GM12878 (cell line): Measurements from ENCODE around the gene CYP46A1. TPM values are rescaled to one million over a fixed set of nuclear protein-coding genes. Genes with fewer than 3 reads are reported as not detected.
A peak's percentile ranks its signal among the peaks of the same experiment; 100 is the strongest.

Experiments used
- ATAC-seq: fragments of 200-7000 bp; cut with Tn5 transposase; 3 replicates; pipeline ENCODE4 v1.9.1; 2020; ENCODE audit warnings: mild to moderate bottlenecking, moderate library complexity
- Bru-seq: library from RNA; stranded (reverse); fragments of 400-500 nt; gene quantifications from one replicate; lab custom pipeline; 2021; lab: Mats Ljungman, UMichigan
- BruChase-seq, 2 experiments: library from RNA; stranded (reverse); fragments of 400-500 nt; gene quantifications; one replicate each; lab custom pipeline; 2021; lab: Mats Ljungman, UMichigan
- BruUV-seq: library from RNA; stranded (reverse); fragments of 400-500 nt; replicated peaks from 2 replicates; lab custom pipeline; 2021; lab: Mats Ljungman, UMichigan
- CTCF ChIA-PET: fragments of 300-600 bp; sonication (Branson Sonifier 250); formaldehyde crosslinking; extraction: SDS; loops from one replicate; lab custom pipeline; 2021; ENCODE audit warnings: inconsistent platforms; lab: Yijun Ruan, JAX
- POLR2A ChIA-PET: fragments of 350-600 bp; formaldehyde crosslinking; extraction: SDS; loops from one replicate; lab custom pipeline; 2021; ENCODE audit warnings: inconsistent platforms; lab: Charles Lee
- RAD21 ChIA-PET: fragments of 300-600 bp; sonication (Branson Sonifier 250); formaldehyde crosslinking; loops from one replicate; lab custom pipeline; 2023; ENCODE audit warnings: antibody characterized with exemption; ENCODE audit not compliant: unreplicated experiment; lab: Charles Lee
- SMC1A ChIA-PET: fragments of 300-600 bp; sonication (Branson Sonifier 250); formaldehyde crosslinking; loops from one replicate; lab custom pipeline; 2023; ENCODE audit not compliant: unreplicated experiment, uncharacterized antibody; lab: Charles Lee
- DNase-seq: peaks from one replicate; pipeline ENCODE4 v3.0.0-alpha.2; 2011; ENCODE audit warnings: low read depth, low spot score
- FAIRE-seq: peaks from 3 replicates; lab custom pipeline; 2011; peaks lifted over from hg19 to GRCh38; lab: Jason Lieb, UNC
- H2AFZ ChIP-seq: 2 replicates; pipeline ENCODE4 v1.6.0; 2011; ENCODE audit warnings: low read depth, low read length, control low read depth; ENCODE audit not compliant: control insufficient read depth
- H3K27ac ChIP-seq: 2 replicates; pipeline ENCODE4 v1.5.1; 2011; ENCODE audit warnings: control low read depth; ENCODE audit not compliant: control insufficient read depth, insufficient read depth
- H3K27me3 ChIP-seq, 2 experiments: replicated peaks in 1 of 2; 2 replicates each; pipeline versions ENCODE4 v1.6.0 to v1.6.1; 2011; ENCODE audit warnings: low read length in 1 of 2; ENCODE audit not compliant: control insufficient read depth in 2 of 2, insufficient read depth in 2 of 2
- H3K36me3 ChIP-seq, 2 experiments: 2 replicates each; pipeline ENCODE4 v1.5.1; 2011; ENCODE audit warnings: low read length in 1 of 2; ENCODE audit not compliant: control insufficient read depth in 2 of 2, insufficient read depth in 2 of 2
- H3K4me1 ChIP-seq: 2 replicates; pipeline ENCODE4 v1.6.1; 2011; ENCODE audit warnings: mild to moderate bottlenecking, low read length, moderate library complexity, mixed read lengths; ENCODE audit not compliant: control insufficient read depth, insufficient read depth
- H3K4me2 ChIP-seq: 2 replicates; pipeline ENCODE4 v1.6.0; 2011; ENCODE audit warnings: control low read depth; ENCODE audit not compliant: control insufficient read depth, insufficient read depth
- H3K4me3 ChIP-seq: fragments of 200-600 bp; sonication (generic); 2 replicates; pipeline ENCODE4 v1.5.1; 2016
- H3K79me2 ChIP-seq: 2 replicates; pipeline ENCODE4 v1.6.0; 2011; ENCODE audit warnings: low read length; ENCODE audit not compliant: control insufficient read depth, insufficient read depth
- H3K9ac ChIP-seq: 2 replicates; pipeline ENCODE4 v1.8.0; 2011; ENCODE audit warnings: low read length, control low read depth, mixed read lengths; ENCODE audit not compliant: control insufficient read depth, insufficient read depth
- H3K9me3 ChIP-seq: replicated peaks from 3 replicates; pipeline ENCODE4 v1.5.1; 2011; ENCODE audit warnings: mild to moderate bottlenecking, low read length; ENCODE audit not compliant: control insufficient read depth, insufficient read depth
- H4K20me1 ChIP-seq: 2 replicates; pipeline ENCODE4 v1.6.0; 2011; ENCODE audit not compliant: control insufficient read depth, insufficient read depth
- E2F4 ChIP-seq: IDR thresholded peaks from 2 replicates; pipeline ENCODE4 v1.6.1; 2012; ENCODE audit warnings: low read depth, low read length, improper control_type of control experiment
- GATAD2B ChIP-seq: fragments of 450-650 bp; conservative IDR thresholded peaks from 2 replicates; pipeline ENCODE4 v1.6.1; 2017; ENCODE audit warnings: low read depth, mild to moderate bottlenecking, moderate library complexity
- HDAC6 ChIP-seq: fragments of 200-600 bp; sonication (generic); IDR thresholded peaks from one replicate; pipeline ENCODE4 v1.8.0; 2017; ENCODE audit warnings: antibody characterized with exemption; ENCODE audit not compliant: unreplicated experiment
- MEF2A ChIP-seq: IDR thresholded peaks from 2 replicates; pipeline ENCODE4 v1.6.1; 2011; ENCODE audit warnings: low read depth, mild to moderate bottlenecking, low read length, moderate library complexity; ENCODE audit not compliant: insufficient read depth
- MLLT1 ChIP-seq: fragments of 450-650 bp; IDR thresholded peaks from 2 replicates; pipeline ENCODE4 v1.6.1; 2016; ENCODE audit warnings: mild to moderate bottlenecking
- MXI1 ChIP-seq: fragments of 150-350 bp; IDR thresholded peaks from 2 replicates; pipeline ENCODE4 v1.6.1; 2011; ENCODE audit warnings: low read depth, mild to moderate bottlenecking, inconsistent platforms, low read length, improper control_type of control experiment
- SP1 ChIP-seq: IDR thresholded peaks from one replicate; pipeline ENCODE4 v1.6.1; 2011; ENCODE audit warnings: low read depth, low read length
- SRF ChIP-seq, 2 experiments: IDR thresholded peaks; 2 replicates each; pipeline ENCODE4 v1.6.1; 2011; ENCODE audit warnings: low read depth in 2 of 2, low read length in 2 of 2, mild to moderate bottlenecking in 1 of 2, moderate library complexity in 1 of 2
- TCF12 ChIP-seq: IDR thresholded peaks from 2 replicates; pipeline ENCODE4 v1.6.1; 2011; ENCODE audit warnings: low read depth, mild to moderate bottlenecking, low read length
- WRNIP1 ChIP-seq: IDR thresholded peaks from 2 replicates; pipeline ENCODE4 v1.6.1; 2011; ENCODE audit warnings: low read depth, low read length, improper control_type of control experiment, borderline replicate concordance
- ZNF217 ChIP-seq: fragments of 450-650 bp; IDR thresholded peaks from 2 replicates; pipeline ENCODE4 v1.6.1; 2017; ENCODE audit warnings: antibody characterized with exemption, mild to moderate bottlenecking
- WGBS: methylation state at CpG from one replicate; pipeline ENCODE4 v1.1.6; 2016; ENCODE audit warnings: low lambda C conversion rate; ENCODE audit not compliant: insufficient replicate concordance, insufficient coverage; ENCODE audit errors: missing lambda C conversion rate; 5-methylcytosine and 5-hydroxymethylcytosine counted together
- in situ Hi-C: fragments of 300-500 bp; cut with MboI; formaldehyde crosslinking; loops from 9 replicates; pipeline ENCODE4 v1.14.3; 2018; ENCODE audit warnings: mixed read lengths
- intact Hi-C: fragments of 100-400 bp; cut with micrococcal nuclease; formaldehyde crosslinking; loops from one replicate; pipeline ENCODE4 v1.14.2; 2022; ENCODE audit not compliant: unreplicated experiment
- long read RNA-seq, 2 experiments: library from polyadenylated mRNA; unstranded; transcript quantifications; one replicate each; pipeline ENCODE4 v2.0.0, GENCODE V29; 2019 to 2020
- polyA minus RNA-seq, 3 experiments: library from RNA; depleted of rRNA, polyadenylated mRNA; stranded (reverse); fragments of >200 nt; gene quantifications; 2 replicates each; pipeline ENCODE4 v1.2.3, GENCODE V29; 2011
- polyA plus RNA-seq, 11 experiments: library from polyadenylated mRNA; depleted of rRNA in 4 of 11; unstranded in 6 of 11; stranded (reverse) in 5 of 11; fragments of >200 nt; fragmentation: Nextera tagmentation in 4 of 11; fragmentation: Illumina TruSeq in 1 of 11; extraction: Ambion mirVana in 4 of 11; extraction: Trizol in 1 of 11; gene quantifications; 1 replicate in 1 of 11; 2 replicates in 10 of 11; pipeline versions ENCODE4 v1.2.1 to v1.2.3, GENCODE V29; 2011 to 2016; ENCODE audit warnings: inconsistent platforms in 2 of 11, missing spikeins in 2 of 11, low read depth in 1 of 11
- total RNA-seq, 4 experiments: library from RNA; depleted of rRNA in 3 of 4; stranded (reverse); fragments of >200 nt in 3 of 4; fragmentation: Illumina TruSeq in 1 of 4; extraction: Trizol in 1 of 4; gene quantifications; 2 replicates each; pipeline versions ENCODE4 v1.2.1 to v1.2.3, GENCODE V29; 2013 to 2021

CYP46A1 gene
- total RNA-seq (2013; cell fraction: nucleolus; rRNA removed) = 0.10 and 0.17 TPM in 2 replicates
- not detected in 2 replicates for total RNA-seq (2014; rRNA removed)
- total RNA-seq (2014; rRNA removed; fragmentation: Illumina TruSeq; extraction: Trizol) = not detected in 2 replicates
- not detected in 2 replicates for total RNA-seq (2021)
- not detected for polyA plus RNA-seq (2011; ENCODE audit: low read depth)
- polyA plus RNA-seq (2011; rRNA removed) = 0.01 and 0.04 TPM in 2 replicates
- 0.09 TPM in 1 of 2 replicates, not detected in the other for polyA plus RNA-seq (2011; cell fraction: cytosol; rRNA removed)
- polyA plus RNA-seq (2011; cell fraction: nucleus; rRNA removed) = 0.19 and 0.25 TPM in 2 replicates
- 0.10 TPM in 1 of 2 replicates, not detected in the other for polyA plus RNA-seq (2012)
- not detected in 2 replicates for polyA plus RNA-seq (2014; fragmentation: Illumina TruSeq; extraction: Trizol)
- not detected for polyA plus RNA-seq (2014; fragmentation: Nextera tagmentation; extraction: Ambion mirVana)
- polyA plus RNA-seq (2014; rRNA removed) = not detected in 2 replicates
- polyA plus RNA-seq (2016; fragmentation: Nextera tagmentation; extraction: Ambion mirVana) = under 1 TPM in 1 of 2 experiments, not detected in 1; 0.11 TPM
- polyA minus RNA-seq (2011; rRNA and poly(A)+ RNA removed) = not detected in 2 replicates
- not detected in 2 replicates for polyA minus RNA-seq (2011; cell fraction: cytosol; rRNA and poly(A)+ RNA removed)
- polyA minus RNA-seq (2011; cell fraction: nucleus; rRNA and poly(A)+ RNA removed) = not detected in 2 replicates
- Bru-seq, nascent RNA = percentile 17 among the genes with signal in this experiment
- percentile 12 among the genes with signal in this experiment for BruChase-seq, experiment 1, labeled RNA remaining after a 6-hour chase
- BruChase-seq, experiment 2, labeled RNA remaining after a 2-hour chase = percentile 20 among the genes with signal in this experiment
- long read RNA-seq, experiment 1 = 0 reads
- long read RNA-seq, experiment 2 = 0 reads

GRCh38 chr14:99683619-99684409 lies at the start of gene CYP46A1:
Gene CYP46A1 (plus strand): TSS chr14:99684298. CDS start chr14:99684418, 120 bp downstream.
- intact Hi-C loops = loop anchor here (1.0 to 2.0 kb wide), 2 partner anchors 109 to 201 kb away; partner anchors contain the start of gene EML1
- CTCF ChIA-PET = interaction anchor here (0.5 to 1.4 kb wide), 15 partner anchors 15 to 246 kb away, joined by 3 to 9 read pairs (median 4); no protein-coding TSS in a partner anchor
- WGBS = under 1% methylated on average over 52 of the region's 83 CpGs
- TF ChIP-seq ZNF217 = no peak
- TF ChIP-seq TCF12 = peak; percentile 24; the same call in 1 of the 2 replicates
- no peak for TF ChIP-seq MLLT1
- TF ChIP-seq SP1 = peak; percentile 71
- 0 out of 2 replicates have a peak, but pooled peaks have one; percentile 15 for TF ChIP-seq GATAD2B
- peak in 1 of 2 experiments; percentile 82; a peak in 3 of 4 replicates for TF ChIP-seq SRF (IDR thresholded peaks at IDR 0.05; ENCODE audit: low read depth in 2 of 2, low read length in 2 of 2)
- TF ChIP-seq HDAC6 = no peak
- TF ChIP-seq WRNIP1 = no peak
- TF ChIP-seq E2F4 = peak; percentile 58; the same call in 1 of the 2 replicates
- peak; percentile 92 for TF ChIP-seq MXI1
- 0 out of 2 replicates have a peak, but pooled peaks have one; percentile 13 for TF ChIP-seq MEF2A

More at GRCh38 chr14:99683619-99684409, at the start of gene CYP46A1:
- H3K36me3 ChIP-seq = no peaks in the 10 kb centered on the region
- peaks cover 4% of the 10 kb centered on the region for H3K4me1 ChIP-seq
- H3K79me2 ChIP-seq = no peaks in the 10 kb centered on the region
- DNase-seq = peak; percentile 89
- peak; percentile 95 for FAIRE-seq
- peak within 1 kb of the TSS; percentile 100 for H3K4me2 ChIP-seq
- ChIA-PET SMC1A (interaction anchor here (0.6 to 1.0 kb wide), 2 partner anchors 34 to 196 kb away, joined by 3 read pairs; no protein-coding TSS in a partner anchor), RAD21 (interaction anchor here (0.6 to 1.1 kb wide), 15 partner anchors 35 to 423 kb away, joined by 3 to 8 read pairs (median 3); partner anchors contain the start of genes CCNK and SETD3), POLR2A (interaction anchor here (0.5 to 1.0 kb wide), 4 partner anchors 78 to 213 kb away, joined by 3 to 4 read pairs (median 4); partner anchors contain the start of genes CCNK and SETD3)
- H2AFZ ChIP-seq = peak within 1 kb of the TSS; percentile 97
- no peaks in the 10 kb centered on the region for H3K9me3 ChIP-seq
- H3K9ac ChIP-seq = peak within 1 kb of the TSS; percentile 84
- peaks cover 0 to 2% of the 10 kb centered on the region in 2 experiments; a peak in 2 of 4 replicates for H3K27me3 ChIP-seq
- H3K27ac ChIP-seq = peak within 1 kb of the TSS; percentile 70
- peak within 1 kb of the TSS; percentile 99 for H3K4me3 ChIP-seq
- peak; percentile 95 for ATAC-seq
- in situ Hi-C loops = loop anchor here (5.0 kb wide), 1 partner anchor 198 kb away; no protein-coding TSS in a partner anchor
- no peaks in the 10 kb centered on the region; the same call in 1 of the 2 replicates for H4K20me1 ChIP-seq
- no TSS peak for BruUV-seq
